DMS153 treated with DMSO at 0.1 percent for 48 hours (cell line): Measurements from ENCODE around the gene REPIN1.
A peak's percentile ranks its signal among the peaks of the same experiment; 100 is the strongest.

ENCODE experiments used
- DNase-seq: peaks from one replicate; lab custom pipeline; 2025; ENCODE audit not compliant: unreplicated experiment; lab: John Stamatoyannopoulos, UW

The REPIN1 gene

GRCh38 chr7:150368096-150368883 lies at the start of gene REPIN1:
Gene REPIN1 (plus strand): TSS chr7:150368822. CDS start chr7:150369712, 890 bp downstream.
- no peak for DNase-seq

- DNase-seq, result no peak
Observed at GRCh38 chr7:150321788-150322113, 46.9 kb upstream of the REPIN1 start.

DNA sequence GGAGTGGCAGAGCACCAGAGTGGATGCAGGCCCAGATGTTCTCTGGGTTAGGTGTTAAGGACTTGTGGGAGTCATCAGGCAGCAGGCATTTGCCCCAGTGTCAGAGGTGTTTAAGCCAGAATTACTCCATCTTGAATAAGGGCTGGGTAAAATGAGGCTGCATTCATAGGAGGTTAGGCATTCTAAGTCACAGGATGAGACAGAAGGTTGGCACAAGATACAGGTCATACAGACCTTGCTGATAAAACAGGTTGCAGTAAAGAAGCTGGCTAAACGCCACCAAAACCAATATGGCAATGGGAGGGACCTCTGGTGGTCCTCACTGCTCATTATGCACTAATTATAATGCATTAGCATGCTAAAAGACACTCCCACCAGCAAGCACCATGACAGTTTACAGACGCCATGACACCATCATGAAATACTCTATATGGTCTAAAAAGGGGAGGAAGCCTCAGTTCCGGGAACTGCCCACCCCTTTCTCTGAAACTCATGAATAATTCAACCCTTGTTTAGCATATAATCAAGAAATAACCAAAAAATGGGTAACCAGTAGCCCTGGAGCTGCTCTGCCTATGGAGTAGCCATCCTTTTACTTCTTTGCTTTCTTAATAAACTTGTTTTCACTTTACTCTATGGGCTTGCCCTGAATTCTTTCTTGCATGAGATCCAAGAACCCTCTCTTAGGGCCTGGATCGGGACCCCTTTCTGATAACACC lies 46.3 kb upstream of the REPIN1 start:
- no peak for DNase-seq

DNA sequence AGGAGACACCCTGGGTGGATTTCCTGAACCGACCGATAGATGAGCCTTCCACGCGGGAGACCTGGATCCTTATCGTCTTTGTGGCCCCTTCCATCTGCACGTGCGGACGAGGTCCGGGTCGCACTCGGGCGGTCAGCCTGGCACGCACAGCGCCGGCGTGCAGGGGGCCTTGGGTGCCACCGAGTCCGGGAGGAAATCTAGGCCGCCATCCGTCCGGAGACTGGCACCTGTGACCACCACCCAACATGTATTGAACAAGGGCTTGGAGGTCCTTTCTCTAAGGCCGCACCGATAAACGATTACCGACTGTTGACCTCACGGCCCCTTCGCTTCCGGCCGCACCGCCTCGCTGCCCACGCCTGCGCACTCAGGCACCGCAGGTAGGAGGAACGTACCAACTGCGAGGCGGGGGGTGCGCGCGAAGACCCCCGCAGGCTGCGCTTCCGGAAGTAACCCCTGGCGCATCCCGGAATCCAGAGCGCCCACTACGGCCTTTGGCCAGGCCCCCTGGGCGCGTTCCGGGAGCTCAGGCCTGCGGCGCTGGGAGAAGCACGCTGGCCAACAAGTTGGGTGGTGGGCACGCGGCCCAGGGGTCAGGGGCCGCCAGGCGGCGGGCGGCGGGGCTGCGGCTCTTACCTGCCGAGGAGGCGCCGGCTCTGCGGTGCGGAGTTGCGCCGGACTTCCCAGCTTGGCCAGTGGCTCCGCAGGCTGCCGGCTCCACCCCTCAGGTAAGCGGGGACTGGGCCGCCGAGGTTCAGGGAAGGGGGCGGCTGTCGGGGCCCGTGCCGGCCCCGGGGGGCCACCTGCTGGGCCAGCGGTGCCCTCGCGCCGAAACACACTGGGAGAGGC lies 45.6 kb upstream of the REPIN1 start, which contains the start of the genes ACTR3C and LRRC61:
TSS of gene ACTR3C (minus strand) at position 713 of the 849 bp plus-strand sequence. CDS start 28,249 bp downstream, outside the sequence.
TSS of gene LRRC61 (plus strand) at position 523 of the 849 bp plus-strand sequence. CDS start 13,507 bp downstream, outside the sequence.
- peak; percentile 76 for DNase-seq

DNA sequence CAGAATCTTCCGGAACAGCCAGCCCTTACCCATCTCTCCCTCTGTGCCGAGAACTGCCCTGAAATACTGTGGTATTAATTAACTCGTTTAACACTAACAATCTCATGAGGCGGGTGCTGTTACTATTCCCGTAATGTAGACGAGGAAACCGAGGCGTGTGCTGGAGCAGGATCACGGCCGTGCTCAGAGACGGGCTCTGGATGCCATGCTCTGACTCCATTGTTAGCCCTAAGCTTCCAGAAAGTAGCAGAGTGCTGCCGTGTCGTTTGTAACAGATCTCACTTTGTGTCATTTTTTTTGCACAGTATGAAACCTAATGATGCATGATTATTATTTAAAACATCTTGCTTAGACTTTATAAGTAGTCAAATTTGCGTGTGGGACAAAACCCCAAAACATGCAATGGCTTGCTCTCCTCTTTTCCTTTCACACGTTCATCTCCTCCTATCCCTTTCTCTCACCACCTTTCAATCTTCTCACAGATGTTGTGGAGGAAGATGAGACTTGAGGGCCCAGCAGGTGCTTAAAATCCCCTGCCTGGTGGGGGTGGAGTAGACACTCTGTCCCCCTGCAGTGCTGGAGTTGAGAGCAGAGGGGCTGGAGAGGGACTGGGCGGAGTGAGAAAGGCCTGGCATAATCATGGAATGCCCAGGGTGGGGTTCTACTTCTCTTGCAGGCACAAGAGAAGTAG lies 44.8 kb upstream of the REPIN1 start:
- no peak for DNase-seq

- no peak for DNase-seq
Observed at GRCh38 chr7:150324373-150324961, 44.2 kb upstream of the REPIN1 start.

GRCh38 chr7:150325110-150325611 lies 43.5 kb upstream of the REPIN1 start:
- no peak for DNase-seq

DNA sequence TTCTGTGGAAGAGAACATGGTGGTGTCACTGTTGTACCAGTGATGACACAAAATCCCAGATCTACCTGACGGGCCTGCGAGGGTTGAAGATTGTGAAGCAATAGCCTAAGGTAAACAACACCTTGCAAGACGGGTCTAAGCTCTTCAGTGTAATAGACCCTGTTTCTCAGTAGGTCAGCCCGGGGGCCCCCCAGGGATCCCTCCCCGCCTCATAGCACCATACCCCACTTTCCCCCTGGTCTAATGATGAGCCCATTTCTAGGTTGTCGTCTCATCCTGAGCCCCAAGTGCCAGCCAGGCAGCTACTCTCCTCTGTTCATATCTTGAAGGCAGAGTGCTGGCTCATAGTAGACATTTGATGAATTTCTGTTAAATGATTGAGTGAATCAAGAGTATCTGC lies 42.7 kb upstream of the REPIN1 start:
- DNase-seq, result no peak

DNA sequence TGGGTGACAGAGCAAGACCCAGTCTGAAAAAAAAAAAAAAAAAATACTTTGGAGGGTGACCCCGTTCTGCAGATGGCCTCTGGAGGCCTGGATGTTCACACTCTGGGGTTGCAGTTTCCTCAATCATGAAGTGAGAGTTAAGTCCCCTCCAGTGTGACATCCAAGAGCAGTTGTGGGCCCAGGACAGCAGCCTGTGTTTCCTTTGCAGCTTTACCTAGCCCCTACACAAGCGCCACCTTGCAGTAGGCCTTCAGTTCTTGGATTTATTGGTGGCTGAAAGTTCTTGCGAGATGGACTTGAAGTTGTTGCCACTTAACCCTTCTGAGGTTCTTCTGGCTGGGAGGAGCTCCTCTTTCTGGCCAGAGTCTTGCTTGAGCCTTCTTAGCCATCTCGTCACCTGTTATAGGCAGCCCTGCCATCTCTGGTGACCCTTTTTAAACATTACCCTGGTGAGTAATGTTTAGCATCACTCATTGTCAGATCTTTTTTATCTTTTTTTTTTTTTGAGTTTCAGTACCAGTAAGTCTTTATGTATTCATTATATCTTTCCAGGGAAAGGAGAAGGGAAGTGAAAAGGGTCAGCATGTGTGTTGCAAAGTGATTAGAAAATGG lies 41.9 kb upstream of the REPIN1 start:
- DNase-seq, result no peak

DNA sequence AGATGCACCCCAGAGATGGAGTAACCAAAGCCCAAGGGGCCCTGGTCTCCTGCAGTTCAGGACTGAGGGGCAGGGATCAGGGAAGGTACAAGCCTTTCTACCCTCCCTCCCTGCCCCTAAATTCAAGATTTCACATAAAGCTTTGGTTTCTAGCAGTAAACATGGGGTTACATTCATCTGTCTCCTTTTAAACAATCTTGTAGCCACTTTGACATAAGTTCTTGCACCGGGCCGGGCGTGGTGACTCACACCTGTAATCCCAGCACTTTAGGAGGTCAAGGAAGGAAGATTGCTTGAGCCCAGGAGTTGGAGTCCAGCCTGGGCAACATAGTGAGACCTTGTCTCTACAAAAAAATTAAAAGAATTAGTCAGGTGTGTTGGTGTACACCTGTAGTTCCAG lies 41.3 kb upstream of the REPIN1 start:
- no peak for DNase-seq

- DNase-seq, result no peak
Observed at GRCh38 chr7:150329331-150330120, 39.1 kb upstream of the REPIN1 start.

DNA sequence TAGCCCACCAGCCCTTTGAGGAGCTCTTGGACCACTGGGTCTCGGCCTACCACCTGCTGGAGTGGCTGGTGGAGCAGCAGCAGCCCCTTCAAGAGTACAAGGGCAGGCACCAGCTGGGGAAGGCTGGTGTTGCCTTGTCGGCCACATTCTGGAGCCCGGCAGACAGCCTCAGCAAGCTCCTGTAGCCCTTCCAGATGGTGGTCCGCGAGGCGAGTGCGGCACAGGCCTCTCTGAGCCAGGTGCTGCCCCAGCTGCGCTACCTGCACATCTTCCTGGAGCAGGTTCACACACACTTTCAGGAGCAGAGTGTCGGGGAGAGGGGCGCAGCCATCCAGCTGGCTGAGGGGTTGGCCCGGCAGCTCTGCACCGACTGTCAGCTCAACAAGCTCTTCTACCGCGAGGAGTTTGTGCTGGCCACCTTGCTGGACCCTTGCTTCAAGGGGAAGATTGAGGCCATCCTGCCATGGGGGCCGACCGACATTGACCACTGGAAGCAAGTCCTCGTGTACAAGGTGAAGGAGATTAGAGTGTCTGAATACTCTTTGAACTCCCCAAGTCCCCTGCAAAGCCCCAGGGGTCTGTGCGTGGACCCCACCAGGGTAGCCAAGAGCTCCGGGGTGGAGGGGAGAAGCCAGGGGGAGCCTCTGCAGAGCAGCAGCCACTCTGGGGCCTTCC lies 38.3 kb upstream of the REPIN1 start:
- no peak for DNase-seq

GRCh38 chr7:150332852-150333635 lies 35.6 kb upstream of the REPIN1 start:
- DNase-seq, result no peak

DNA sequence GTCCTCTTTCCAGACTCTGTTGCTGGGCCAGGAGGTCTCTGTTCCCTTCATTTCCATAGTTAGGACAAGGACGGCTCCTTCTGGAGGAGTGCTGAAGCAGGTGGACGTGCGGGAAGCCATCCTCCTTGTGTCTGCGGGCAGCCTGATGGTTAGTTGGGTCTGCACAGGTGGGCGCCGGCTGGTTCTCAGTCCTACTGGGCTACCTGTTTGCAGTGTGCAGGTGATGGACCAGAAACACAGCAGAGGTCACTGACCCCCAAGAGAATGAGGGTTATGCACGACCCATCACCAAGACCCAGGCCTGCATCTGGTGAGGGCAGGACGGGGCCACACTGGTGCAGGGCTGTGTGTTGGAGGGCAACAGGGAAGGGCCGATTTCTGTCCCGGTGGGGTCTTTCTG lies 35.0 kb upstream of the REPIN1 start:
- DNase-seq, result no peak

DNA sequence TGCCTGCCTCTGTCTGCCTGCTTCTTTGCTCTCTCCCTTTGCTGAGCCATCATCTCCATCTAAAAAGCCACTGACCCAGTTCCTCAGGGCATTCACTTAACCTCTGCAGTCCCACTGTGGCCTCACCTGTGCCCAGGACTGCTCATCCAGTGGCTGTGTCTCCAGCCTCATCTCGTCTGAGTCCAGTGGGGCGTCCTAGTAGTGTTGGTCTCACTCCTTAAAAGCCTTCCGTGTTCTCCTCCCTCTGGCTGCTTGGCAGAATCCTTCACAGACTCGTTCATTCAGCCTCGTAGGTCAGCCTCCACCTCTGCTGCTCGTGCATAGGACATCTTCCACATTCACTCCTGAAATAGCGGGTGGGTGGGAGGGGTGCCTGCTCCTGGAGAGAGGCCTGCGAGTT lies 34.5 kb upstream of the REPIN1 start:
- no peak for DNase-seq

DNA sequence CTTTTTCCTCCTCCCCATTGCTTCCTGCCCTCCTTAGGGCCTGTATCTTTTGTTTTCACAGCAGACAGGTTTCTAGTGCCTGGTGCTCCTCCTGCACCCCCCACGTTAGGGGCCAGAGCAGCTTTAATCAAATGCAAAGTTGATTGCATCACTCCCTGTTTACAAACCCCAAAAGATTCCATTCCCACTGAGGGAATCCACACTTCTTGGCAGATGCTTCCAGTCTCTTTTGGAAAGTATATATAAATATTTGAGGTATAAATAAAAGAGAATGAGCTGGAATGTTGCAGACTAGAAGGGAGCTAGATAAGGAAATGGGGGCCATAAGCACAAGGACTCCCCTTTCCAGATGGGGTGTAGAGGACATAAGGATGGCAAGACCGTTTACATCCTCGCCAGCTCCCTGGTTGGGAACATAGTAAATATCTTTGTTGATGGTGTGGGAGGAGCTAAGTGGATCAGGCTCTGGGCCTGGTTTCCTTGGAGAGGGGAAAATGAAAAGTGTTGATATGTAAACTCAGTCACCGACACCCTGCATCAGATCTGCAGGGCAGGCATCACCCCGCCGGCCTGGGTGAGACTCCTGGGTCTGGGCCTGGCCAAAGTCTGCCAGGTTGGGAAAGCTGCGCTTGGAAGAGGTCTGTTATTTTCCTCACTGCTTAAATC lies 33.4 kb upstream of the REPIN1 start:
- no peak for DNase-seq

GRCh38 chr7:150335774-150336112 lies 32.9 kb upstream of the REPIN1 start:
- DNase-seq, result no peak
